Superior temporal gyrus (tissue), 1 donor: ENCODE measurements around the gene PLXNB3.
"Not testable (repeated sequence)": the region's sequence is repeated elsewhere in the genome, so short reads cannot be mapped to it uniquely, and the experiment has no call there.

ENCODE experiments used
- DNase-seq: peaks from one replicate; pipeline ENCODE4 v3.0.0-alpha.2; 2016; ENCODE audit errors: extremely low spot score

PLXNB3 gene

GRCh38 chrX:153763989-153764755 is at the start of gene PLXNB3:
Gene PLXNB3 (plus strand): TSS chrX:153764249. CDS start chrX:153765536, 1,287 bp downstream.
- DNase-seq: peak; percentile 81

GRCh38 chrX:153714256-153714655 is 49.8 kb upstream of the PLXNB3 start:
- DNase-seq: no peak

GRCh38 chrX:153717445-153717844 is 46.6 kb upstream of the PLXNB3 start:
- DNase-seq: no peak

GRCh38 chrX:153719238-153719637 is 44.8 kb upstream of the PLXNB3 start:
- no peak for DNase-seq

GRCh38 chrX:153719701-153720100 is 44.3 kb upstream of the PLXNB3 start:
- no peak for DNase-seq

- DNase-seq: no peak
Observed at GRCh38 chrX:153722704-153723350, 41.2 kb upstream of the PLXNB3 start.

- DNase-seq: no peak
Observed at GRCh38 chrX:153723351-153724251, 40.4 kb upstream of the PLXNB3 start.

- peak; percentile 71 for DNase-seq
Observed at GRCh38 chrX:153724252-153725038, 39.6 kb upstream of the PLXNB3 start, which contains the start of the genes ABCD1 and BCAP31. Gene ABCD1 (plus strand): TSS chrX:153724856. CDS start chrX:153725267, 411 bp downstream. Gene BCAP31 (minus strand): TSS chrX:153724387. CDS start chrX:153723244, 1,143 bp downstream.

GRCh38 chrX:153725039-153725831 is 38.8 kb upstream of the PLXNB3 start:
- DNase-seq: no peak

GRCh38 chrX:153725832-153726285 is 38.2 kb upstream of the PLXNB3 start:
- DNase-seq: no peak

GRCh38 chrX:153726286-153727122 is 37.5 kb upstream of the PLXNB3 start:
- peak; percentile 20 for DNase-seq

- DNase-seq: peak; percentile 70
Observed at GRCh38 chrX:153727123-153727931, 36.7 kb upstream of the PLXNB3 start.

- DNase-seq: no peak
Observed at GRCh38 chrX:153728095-153728494, 36.0 kb upstream of the PLXNB3 start.

- DNase-seq: no peak
Observed at GRCh38 chrX:153728951-153729631, 35.0 kb upstream of the PLXNB3 start.

GRCh38 chrX:153730115-153730514 is 33.9 kb upstream of the PLXNB3 start:
- DNase-seq: not testable (repeated sequence)

- DNase-seq: no peak
Observed at GRCh38 chrX:153731117-153731844, 32.8 kb upstream of the PLXNB3 start.

GRCh38 chrX:153731845-153732215 is 32.2 kb upstream of the PLXNB3 start:
- no peak for DNase-seq
